MM.1S (cell line): Measurements from ENCODE around the gene TFEB.

Experiments used
- DNase-seq: peaks from one replicate; pipeline ENCODE4 v3.0.0-alpha.2; 2015
- H2AFZ ChIP-seq: fragments of 300-600 bp; sonication (generic); 2 replicates; pipeline ENCODE4 v1.6.0; 2016; ENCODE audit warnings: antibody characterized with exemption, low read length
- H3F3A ChIP-seq: fragments of 300-600 bp; sonication (generic); 2 replicates; pipeline ENCODE4 v1.6.1; 2016; ENCODE audit warnings: mild to moderate bottlenecking, antibody characterized with exemption, low read length, moderate library complexity, mixed read lengths; ENCODE audit not compliant: insufficient read depth
- H3K27ac ChIP-seq: fragments of 300-600 bp; sonication (generic); 2 replicates; pipeline ENCODE4 v1.5.1; 2016; ENCODE audit warnings: mild to moderate bottlenecking, low read length
- H3K27me3 ChIP-seq: fragments of 300-600 bp; sonication (generic); replicated peaks from 2 replicates; pipeline ENCODE4 v1.6.0; 2016; ENCODE audit warnings: low read length; ENCODE audit not compliant: insufficient read depth
- H3K36me3 ChIP-seq: fragments of 300-600 bp; sonication (generic); replicated peaks from 2 replicates; pipeline ENCODE4 v1.6.1; 2016; ENCODE audit warnings: mild to moderate bottlenecking, low read length, mixed read lengths; ENCODE audit not compliant: insufficient read depth
- H3K4me1 ChIP-seq: fragments of 300-600 bp; sonication (generic); 2 replicates; pipeline ENCODE4 v1.6.1; 2016; ENCODE audit warnings: low read length, mixed read lengths
- H3K4me2 ChIP-seq: fragments of 300-600 bp; sonication (generic); 2 replicates; pipeline ENCODE4 v1.6.0; 2016; ENCODE audit warnings: low read depth, low read length
- H3K4me3 ChIP-seq: fragments of 300-600 bp; sonication (generic); 2 replicates; pipeline ENCODE4 v1.5.1; 2016; ENCODE audit warnings: low read length, mixed read lengths
- H3K79me2 ChIP-seq: fragments of 300-600 bp; sonication (generic); 2 replicates; pipeline ENCODE4 v1.6.1; 2016; ENCODE audit warnings: mixed run types, low read length, mixed read lengths
- H3K9ac ChIP-seq: fragments of 300-600 bp; sonication (generic); 2 replicates; pipeline ENCODE4 v1.6.1; 2016; ENCODE audit warnings: low read length, mixed read lengths
- H3K9me2 ChIP-seq: fragments of 300-600 bp; sonication (generic); replicated peaks from 2 replicates; pipeline ENCODE4 v1.6.1; 2016; ENCODE audit warnings: mild to moderate bottlenecking, low read length, mixed read lengths; ENCODE audit not compliant: insufficient read depth
- H3K9me3 ChIP-seq: fragments of 300-600 bp; sonication (generic); replicated peaks from 2 replicates; pipeline ENCODE4 v1.6.1; 2016; ENCODE audit warnings: mild to moderate bottlenecking, low read length, mixed read lengths; ENCODE audit not compliant: insufficient read depth
- H4K20me1 ChIP-seq: fragments of 300-600 bp; sonication (generic); 2 replicates; pipeline ENCODE4 v1.6.1; 2016; ENCODE audit warnings: mild to moderate bottlenecking, low read length, moderate library complexity, mixed read lengths; ENCODE audit not compliant: insufficient read depth
- EZH2 ChIP-seq: fragments of 300-600 bp; sonication (generic); optimal IDR thresholded peaks from 2 replicates; pipeline ENCODE3; 2017; ENCODE audit warnings: low read depth, mild to moderate bottlenecking, antibody characterized with exemption, low read length, mixed read lengths
- EZH2phosphoT487 ChIP-seq: fragments of 300-600 bp; sonication (generic); IDR thresholded peaks from 2 replicates; pipeline ENCODE4 v1.6.1; 2018; ENCODE audit warnings: antibody characterized with exemption, low read length
- TF ChIP-seq, protein P1 (sequence below): fragments of 300-600 bp; sonication (generic); IDR thresholded peaks from 2 replicates; pipeline ENCODE4 v1.5.1; 2016; ENCODE audit warnings: antibody characterized with exemption, low read length, mixed read lengths

Gene TFEB

DNA sequence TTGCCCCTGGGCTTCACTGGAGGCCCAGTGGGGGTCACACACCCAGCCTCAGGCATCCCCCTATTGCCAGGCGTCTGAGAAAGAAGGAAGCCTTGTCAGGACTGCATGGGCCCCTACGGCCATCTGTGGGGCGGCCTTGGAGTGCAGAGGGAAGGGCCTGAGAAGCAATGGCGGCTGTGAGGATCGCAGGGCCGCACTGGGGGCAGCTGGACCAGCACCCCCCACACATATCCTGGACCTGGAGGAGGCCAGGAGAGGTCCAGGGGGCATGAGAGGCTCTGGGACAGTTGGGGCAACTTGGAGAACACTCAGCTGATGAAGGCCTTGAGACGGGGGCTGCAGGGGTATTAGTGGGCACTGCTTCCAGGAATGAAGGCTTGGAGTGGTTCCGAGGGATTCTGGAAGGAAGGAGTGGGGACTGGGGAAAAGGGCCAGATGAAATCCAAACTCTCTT, 80.7 kb downstream of the TFEB start:
- no peak overlapping the region for H3K27ac ChIP-seq
- H3K27me3 ChIP-seq: peaks cover 90% of the 10 kb centered on the region
- no peaks in the 10 kb centered on the region for H3K79me2 ChIP-seq
- no peak overlapping the region for H3K9ac ChIP-seq
- no peak overlapping the region for H3K4me2 ChIP-seq
- H3K4me1 ChIP-seq: no peaks in the 10 kb centered on the region
- no peaks in the 10 kb centered on the region for H3F3A ChIP-seq
- no peaks in the 10 kb centered on the region for H3K9me3 ChIP-seq
- no peak for DNase-seq
- TF ChIP-seq EZH2: no peak
- TF ChIP-seq EZH2phosphoT487: no peak
- TF ChIP-seq, protein P1, sequence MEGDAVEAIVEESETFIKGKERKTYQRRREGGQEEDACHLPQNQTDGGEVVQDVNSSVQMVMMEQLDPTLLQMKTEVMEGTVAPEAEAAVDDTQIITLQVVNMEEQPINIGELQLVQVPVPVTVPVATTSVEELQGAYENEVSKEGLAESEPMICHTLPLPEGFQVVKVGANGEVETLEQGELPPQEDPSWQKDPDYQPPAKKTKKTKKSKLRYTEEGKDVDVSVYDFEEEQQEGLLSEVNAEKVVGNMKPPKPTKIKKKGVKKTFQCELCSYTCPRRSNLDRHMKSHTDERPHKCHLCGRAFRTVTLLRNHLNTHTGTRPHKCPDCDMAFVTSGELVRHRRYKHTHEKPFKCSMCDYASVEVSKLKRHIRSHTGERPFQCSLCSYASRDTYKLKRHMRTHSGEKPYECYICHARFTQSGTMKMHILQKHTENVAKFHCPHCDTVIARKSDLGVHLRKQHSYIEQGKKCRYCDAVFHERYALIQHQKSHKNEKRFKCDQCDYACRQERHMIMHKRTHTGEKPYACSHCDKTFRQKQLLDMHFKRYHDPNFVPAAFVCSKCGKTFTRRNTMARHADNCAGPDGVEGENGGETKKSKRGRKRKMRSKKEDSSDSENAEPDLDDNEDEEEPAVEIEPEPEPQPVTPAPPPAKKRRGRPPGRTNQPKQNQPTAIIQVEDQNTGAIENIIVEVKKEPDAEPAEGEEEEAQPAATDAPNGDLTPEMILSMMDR: no peak
- H2AFZ ChIP-seq: no peak overlapping the region
- H4K20me1 ChIP-seq: no peaks in the 10 kb centered on the region
- no peaks in the 10 kb centered on the region for H3K9me2 ChIP-seq
- H3K36me3 ChIP-seq: no peaks in the 10 kb centered on the region
- H3K4me3 ChIP-seq: no peak overlapping the region

DNA sequence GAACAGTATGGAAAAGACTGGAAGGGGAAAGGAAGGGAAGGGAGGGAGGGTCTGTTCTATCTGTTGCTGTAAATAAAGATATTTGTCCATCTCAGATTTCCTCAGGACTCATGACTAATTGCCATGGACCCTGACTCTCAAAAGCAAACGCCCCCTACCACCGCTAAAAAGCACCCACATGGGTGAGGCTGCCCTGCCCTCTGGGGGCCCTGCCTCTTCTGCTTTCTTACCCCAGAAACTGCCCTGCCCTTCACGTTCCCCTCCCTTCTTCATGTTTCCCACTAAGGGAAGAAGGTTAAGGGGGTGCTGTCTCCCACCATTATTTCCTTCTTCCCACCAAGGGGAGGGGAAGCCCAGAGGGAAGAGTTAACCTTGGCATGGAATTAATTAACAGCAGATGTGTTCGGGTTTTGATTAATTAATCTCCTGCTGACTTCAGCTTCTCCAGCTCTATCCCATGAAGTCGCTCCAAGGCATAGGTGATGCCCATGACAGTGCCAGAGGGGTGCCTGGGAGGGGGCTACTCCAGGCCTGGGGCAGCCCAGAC, 81.2 kb downstream of the TFEB start:
- Histone ChIP-seq H4K20me1 (no peaks in the 10 kb centered on the region), H3K9me2 (no peaks in the 10 kb centered on the region), H3K27me3 (peaks cover 92% of the 10 kb centered on the region), H3K9me3 (no peaks in the 10 kb centered on the region), H3K36me3 (no peaks in the 10 kb centered on the region), H3K4me3 (no peak overlapping the region), H3K4me1 (no peaks in the 10 kb centered on the region), H3K79me2 (no peaks in the 10 kb centered on the region), H3K4me2 (no peak overlapping the region), H3K9ac (no peak overlapping the region), H2AFZ (no peak overlapping the region), H3F3A (no peaks in the 10 kb centered on the region), H3K27ac (no peak overlapping the region)
- DNase-seq: no peak
- TF ChIP-seq EZH2phosphoT487 (no peak), EZH2 (no peak)
- TF ChIP-seq, protein P1: no peak

DNA sequence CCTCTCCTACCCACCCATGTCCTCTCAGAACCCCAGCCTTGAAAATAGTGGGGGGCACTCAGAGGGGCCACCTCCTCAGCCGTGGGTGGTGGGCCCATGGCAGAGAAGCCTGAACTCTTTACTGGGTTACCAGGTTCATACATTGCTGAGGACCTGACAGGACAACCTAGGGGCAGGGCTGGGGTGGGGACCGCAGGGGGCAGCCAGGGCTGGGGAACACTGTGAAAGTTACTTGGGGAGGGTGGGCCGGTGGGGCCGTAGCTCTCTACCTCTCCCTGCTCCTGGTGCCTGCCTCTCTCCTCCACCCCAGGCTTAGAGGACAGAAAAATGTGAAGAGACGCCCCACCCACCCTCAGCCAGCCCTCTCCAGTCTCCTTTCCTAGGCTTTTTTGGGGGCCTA, 81.7 kb downstream of the TFEB start:
- H3K4me1 ChIP-seq: no peaks in the 10 kb centered on the region
- no peaks in the 10 kb centered on the region for H3K79me2 ChIP-seq
- H2AFZ ChIP-seq: no peak overlapping the region
- no peak for DNase-seq
- no peak overlapping the region for H3K27ac ChIP-seq
- H3K9ac ChIP-seq: no peak overlapping the region
- H4K20me1 ChIP-seq: no peaks in the 10 kb centered on the region
- TF ChIP-seq EZH2: no peak
- TF ChIP-seq, protein P1: no peak
- TF ChIP-seq EZH2phosphoT487: no peak
- no peak overlapping the region for H3K4me2 ChIP-seq
- peaks cover 91% of the 10 kb centered on the region for H3K27me3 ChIP-seq
- no peaks in the 10 kb centered on the region for H3K36me3 ChIP-seq
- H3K4me3 ChIP-seq: no peak overlapping the region
- H3K9me2 ChIP-seq: no peaks in the 10 kb centered on the region
- H3K9me3 ChIP-seq: no peaks in the 10 kb centered on the region
- no peaks in the 10 kb centered on the region for H3F3A ChIP-seq
